Naive thymus-derived CD4-positive, alpha-beta T cell (primary cell): ENCODE results near the gene EDIL3. TPM values are rescaled to one million over a fixed set of nuclear protein-coding genes. Genes with fewer than 3 reads are reported as not detected.
"Not testable (repeated sequence)": the region's sequence is repeated elsewhere in the genome, so short reads cannot be mapped to it uniquely, and the experiment has no call there.

ENCODE experiments used
- ATAC-seq: fragments of 150-1000 bp; cut with Tn5 transposase; 2 replicates; pipeline ENCODE4 v1.10.0; 2021; ENCODE audit warnings: mild to moderate bottlenecking, moderate library complexity
- CTCF ChIA-PET: fragments of 350-600 bp; sonication (Branson Sonifier 250); formaldehyde crosslinking; loops from one replicate; lab custom pipeline; 2021; ENCODE audit warnings: antibody characterized with exemption; lab: Charles Lee
- POLR2A ChIA-PET: fragments of 350-600 bp; sonication (Branson Sonifier 250); formaldehyde crosslinking; loops from one replicate; lab custom pipeline; 2021; ENCODE audit warnings: antibody characterized with exemption, inconsistent platforms; lab: Charles Lee
- DNase-seq, 9 donors: peaks; one replicate each; pipeline versions ENCODE4 v3.0.0 to v3.0.0-alpha.2; 2020 to 2022; ENCODE audit warnings: mixed read lengths in 1 of 9
- H3K27ac ChIP-seq: one replicate; pipeline ENCODE4 v1.7.0; 2013; ENCODE audit warnings: mild to moderate bottlenecking, low read depth, low read length, moderate library complexity
- H3K27me3 ChIP-seq, 2 donors: one replicate each; pipeline ENCODE4 v1.7.0; 2013; ENCODE audit warnings: low read length in 2 of 2, mild to moderate bottlenecking in 2 of 2, moderate library complexity in 2 of 2; ENCODE audit not compliant: control insufficient read depth in 2 of 2, insufficient read depth in 2 of 2
- H3K36me3 ChIP-seq, 3 experiments: 1 replicate in 2 of 3; 2 replicates in 1 of 3; pipeline ENCODE4 v1.7.0; 2013; ENCODE audit warnings: low read length in 3 of 3, mild to moderate bottlenecking in 3 of 3, moderate library complexity in 1 of 3; ENCODE audit not compliant: insufficient read depth in 3 of 3, control insufficient read depth in 2 of 3
- H3K4me1 ChIP-seq, 2 donors: one replicate each; pipeline ENCODE4 v1.7.0; 2013; ENCODE audit warnings: low read length in 2 of 2, mild to moderate bottlenecking in 2 of 2, moderate library complexity in 1 of 2; ENCODE audit not compliant: control insufficient read depth in 2 of 2, insufficient read depth in 2 of 2
- H3K4me3 ChIP-seq: 2 replicates; pipeline ENCODE4 v1.7.0; 2013; ENCODE audit warnings: mild to moderate bottlenecking, low read length
- H3K9me3 ChIP-seq, 3 experiments: 1 replicate in 2 of 3; 2 replicates in 1 of 3; pipeline ENCODE4 v1.7.0; 2013; ENCODE audit warnings: low read length in 3 of 3; ENCODE audit not compliant: control insufficient read depth in 2 of 3
- H3K27ac Mint-ChIP-seq, 9 donors: one replicate each; pipeline ENCODE4 v1.8.0; 2020 to 2022; ENCODE audit warnings: mixed read lengths in 9 of 9, mild to moderate bottlenecking in 8 of 9, moderate library complexity in 5 of 9, inconsistent platforms in 2 of 9
- H3K27me3 Mint-ChIP-seq, 5 donors: one replicate each; pipeline ENCODE4 v1.8.0; 2021 to 2022; ENCODE audit warnings: mixed read lengths in 5 of 5, mild to moderate bottlenecking in 1 of 5
- H3K36me3 Mint-ChIP-seq, 5 donors: one replicate each; pipeline ENCODE4 v1.8.0; 2020 to 2022; ENCODE audit warnings: mixed read lengths in 5 of 5, mild to moderate bottlenecking in 3 of 5, inconsistent platforms in 1 of 5
- H3K4me1 Mint-ChIP-seq, 7 donors: one replicate each; pipeline ENCODE4 v1.8.0; 2020 to 2022; ENCODE audit warnings: mixed read lengths in 7 of 7, mild to moderate bottlenecking in 3 of 7, inconsistent platforms in 1 of 7
- H3K4me3 Mint-ChIP-seq, 10 donors: one replicate each; pipeline ENCODE4 v1.8.0; 2020 to 2022; ENCODE audit warnings: mild to moderate bottlenecking in 10 of 10, mixed read lengths in 10 of 10, moderate library complexity in 6 of 10, inconsistent platforms in 2 of 10
- H3K9me3 Mint-ChIP-seq, 11 donors: one replicate each; pipeline ENCODE4 v1.8.0; 2020 to 2022; ENCODE audit warnings: mixed read lengths in 11 of 11, mild to moderate bottlenecking in 4 of 11, inconsistent platforms in 1 of 11, moderate library complexity in 1 of 11
- intact Hi-C, 2 donors: fragments of 100-400 bp; cut with micrococcal nuclease; formaldehyde crosslinking; loops; one replicate each; pipeline ENCODE4 v1.15.1; 2023
- polyA plus RNA-seq, 2 donors: library from polyadenylated mRNA; unstranded; fragments of 300-500 nt; fragmentation: Illumina TruSeq; gene quantifications; one replicate each; pipeline ENCODE4 v1.2.3, GENCODE V29; 2021
- total RNA-seq, 6 experiments: library from RNA in 5 of 6; stranded (reverse) in 5 of 6; gene quantifications; 1 replicate in 5 of 6; 2 replicates in 1 of 6; pipeline ENCODE4 v1.2.3 and lab custom pipeline; 2021 to 2026

Gene EDIL3
- total and polyA plus RNA-seq, 7 experiments from 2014 or later = not detected

GRCh38 chr5:84327591-84327990 lies 57.1 kb downstream of the EDIL3 start:
- intact Hi-C loops = no loop called here
- Mint-ChIP-seq H3K4me1 (no peaks in the 10 kb centered on the region), H3K27me3 (no peaks in the 10 kb centered on the region), H3K27ac (no peak overlapping the region), H3K4me3 (no peak overlapping the region), H3K36me3 (no peaks in the 10 kb centered on the region), H3K9me3 (peaks cover 0 to 29% (median 2%) of the 10 kb centered on the region in 11 donors)
- Histone ChIP-seq H3K4me3 (no peak overlapping the region), H3K36me3 (no peaks in the 10 kb centered on the region), H3K9me3 (no peaks in the 10 kb centered on the region), H3K4me1 (no peaks in the 10 kb centered on the region), H3K27ac (no peak overlapping the region), H3K27me3 (no peaks in the 10 kb centered on the region)
- DNase-seq = no peak
- POLR2A ChIA-PET = no interaction called here
- CTCF ChIA-PET = no interaction called here
- no peak for ATAC-seq

GRCh38 chr5:84322646-84323045 lies 62.0 kb downstream of the EDIL3 start:
- no peaks in the 10 kb centered on the region for H3K36me3 ChIP-seq
- Mint-ChIP-seq H3K4me3 (no peak overlapping the region), H3K4me1 (no peaks in the 10 kb centered on the region), H3K36me3 (no peaks in the 10 kb centered on the region), H3K9me3 (peaks cover 0 to 52% (median 14%) of the 10 kb centered on the region in 11 donors), H3K27me3 (no peaks in the 10 kb centered on the region), H3K27ac (no peak overlapping the region)
- no peak overlapping the region for H3K4me3 ChIP-seq
- ATAC-seq (no peak), DNase-seq (no peak)
- no peaks in the 10 kb centered on the region for H3K4me1 ChIP-seq
- CTCF ChIA-PET = no interaction called here
- intact Hi-C loops = no loop called here
- peaks cover 0 to 6% (median 0%) of the 10 kb centered on the region in 3 experiments for H3K9me3 ChIP-seq
- POLR2A ChIA-PET = no interaction called here
- H3K27ac ChIP-seq = no peak overlapping the region
- no peaks in the 10 kb centered on the region for H3K27me3 ChIP-seq

GRCh38 chr5:84317826-84318225 lies 66.9 kb downstream of the EDIL3 start:
- H3K27me3 Mint-ChIP-seq, intact Hi-C loops, H3K36me3 ChIP-seq, H3K27me3 ChIP-seq, H3K4me3 ChIP-seq, H3K4me1 Mint-ChIP-seq, H3K27ac Mint-ChIP-seq, DNase-seq, H3K9me3 ChIP-seq, H3K27ac ChIP-seq, H3K36me3 Mint-ChIP-seq, POLR2A ChIA-PET, CTCF ChIA-PET, H3K4me1 ChIP-seq, ATAC-seq: not testable (repeated sequence)
- peaks cover 3 to 36% (median 14%) of the 10 kb centered on the region in 11 donors for H3K9me3 Mint-ChIP-seq
- peak overlapping the region in 1 of 10 donors; percentile 8 for H3K4me3 Mint-ChIP-seq

- H3K4me3 ChIP-seq, H3K27ac Mint-ChIP-seq, DNase-seq, H3K36me3 ChIP-seq, H3K9me3 ChIP-seq, H3K27me3 Mint-ChIP-seq, intact Hi-C loops, H3K4me3 Mint-ChIP-seq, H3K9me3 Mint-ChIP-seq, POLR2A ChIA-PET, H3K4me1 ChIP-seq, H3K36me3 Mint-ChIP-seq, H3K27ac ChIP-seq, H3K27me3 ChIP-seq, CTCF ChIA-PET, H3K4me1 Mint-ChIP-seq, ATAC-seq: not testable (repeated sequence)
Observed at GRCh38 chr5:84312280-84312679, 72.4 kb downstream of the EDIL3 start.

- CTCF ChIA-PET = not testable (repeated sequence)
Observed at GRCh38 chr5:84309850-84310249, 74.8 kb downstream of the EDIL3 start.

GRCh38 chr5:84306601-84307000 lies 78.1 kb downstream of the EDIL3 start:
- CTCF ChIA-PET = no interaction called here
- Histone ChIP-seq H3K36me3 (no peaks in the 10 kb centered on the region), H3K4me1 (no peaks in the 10 kb centered on the region), H3K27ac (no peak overlapping the region), H3K9me3 (no peaks in the 10 kb centered on the region), H3K27me3 (no peaks in the 10 kb centered on the region), H3K4me3 (no peak overlapping the region)
- no peak for DNase-seq
- H3K27me3 Mint-ChIP-seq = no peaks in the 10 kb centered on the region
- no peaks in the 10 kb centered on the region for H3K36me3 Mint-ChIP-seq
- no peak for ATAC-seq
- H3K27ac Mint-ChIP-seq = no peak overlapping the region
- no peak overlapping the region for H3K4me3 Mint-ChIP-seq
- H3K4me1 Mint-ChIP-seq = peaks cover 0 to 1% (median 0%) of the 10 kb centered on the region in 7 donors
- H3K9me3 Mint-ChIP-seq = peaks cover 0 to 9% (median 1%) of the 10 kb centered on the region in 11 donors
- intact Hi-C loops = no loop called here
- POLR2A ChIA-PET = no interaction called here

More at GRCh38 chr5:84309850-84310249, 74.8 kb downstream of the EDIL3 start:
- H3K36me3 ChIP-seq, DNase-seq, H3K4me1 ChIP-seq, H3K4me3 Mint-ChIP-seq, H3K27me3 Mint-ChIP-seq, H3K27ac ChIP-seq, H3K27me3 ChIP-seq, POLR2A ChIA-PET, H3K4me3 ChIP-seq, H3K9me3 Mint-ChIP-seq, H3K4me1 Mint-ChIP-seq, intact Hi-C loops, H3K36me3 Mint-ChIP-seq, H3K9me3 ChIP-seq, ATAC-seq, H3K27ac Mint-ChIP-seq: not testable (repeated sequence)

- CTCF ChIA-PET = no interaction called here
- Mint-ChIP-seq H3K4me3 (no peak overlapping the region), H3K4me1 (peaks cover 0 to 1% (median 0%) of the 10 kb centered on the region in 7 donors), H3K36me3 (no peaks in the 10 kb centered on the region), H3K27me3 (no peaks in the 10 kb centered on the region), H3K9me3 (peaks cover 0 to 8% (median 0%) of the 10 kb centered on the region in 11 donors), H3K27ac (no peak overlapping the region)
- Histone ChIP-seq H3K27me3 (no peaks in the 10 kb centered on the region), H3K4me3 (no peak overlapping the region), H3K4me1 (no peaks in the 10 kb centered on the region), H3K36me3 (no peaks in the 10 kb centered on the region), H3K27ac (no peak overlapping the region), H3K9me3 (no peaks in the 10 kb centered on the region)
- intact Hi-C loops = no loop called here
- POLR2A ChIA-PET = no interaction called here
- ATAC-seq = no peak
- no peak for DNase-seq
Observed at GRCh38 chr5:84304599-84304998, 80.1 kb downstream of the EDIL3 start.
